Transverse colon (tissue), 4 donors: Measurements from ENCODE around the gene PARP3. TPM values are rescaled to one million over a fixed set of nuclear protein-coding genes. Genes with fewer than 3 reads are reported as not detected.

Source experiments
- DNase-seq: peaks from one replicate; pipeline ENCODE4 v3.0.0-alpha.2; 2019
- H3K27ac ChIP-seq, 4 donors: fragments of 200-600 bp; sonication (generic); 2 replicates each; pipeline ENCODE4 v1.5.1; 2016 to 2018; ENCODE audit warnings: inconsistent platforms in 4 of 4
- H3K27me3 ChIP-seq: fragments of 200-600 bp; sonication (generic); 2 replicates; pipeline ENCODE4 v1.5.1; 2017; ENCODE audit warnings: inconsistent platforms
- H3K36me3 ChIP-seq, 4 donors: fragments of 200-600 bp; sonication (generic); 2 replicates each; pipeline ENCODE4 v1.5.1; 2017 to 2019; ENCODE audit warnings: inconsistent platforms in 4 of 4
- H3K4me1 ChIP-seq, 4 donors: fragments of 200-600 bp; sonication (generic); 2 replicates each; pipeline ENCODE4 v1.5.1; 2017 to 2020; ENCODE audit warnings: inconsistent platforms in 4 of 4
- H3K4me3 ChIP-seq, 4 donors: fragments of 200-600 bp; sonication (generic); 1 replicate in 1 of 4; 2 replicates in 3 of 4; pipeline versions ENCODE4 v1.5.1 to v1.6.1; 2017 to 2019; ENCODE audit warnings: inconsistent platforms in 4 of 4
- H3K9me3 ChIP-seq, 2 donors: fragments of 200-600 bp; sonication (generic); 2 replicates each; pipeline ENCODE4 v1.5.1; 2017 to 2019; ENCODE audit warnings: inconsistent platforms in 2 of 2
- EP300 ChIP-seq: sonication (generic); formaldehyde crosslinking; IDR thresholded peaks from one replicate; pipeline ENCODE4 v1.6.1; 2017; ENCODE audit warnings: antibody characterized with exemption, low read depth
- POLR2A ChIP-seq: fragments of 450-650 bp; IDR thresholded peaks from one replicate; pipeline ENCODE4 v1.6.1; 2016; ENCODE audit warnings: antibody characterized with exemption, mild to moderate bottlenecking, moderate library complexity
- POLR2AphosphoS5 ChIP-seq, 3 donors: sonication (generic); formaldehyde crosslinking; IDR thresholded peaks; one replicate each; pipeline ENCODE4 v1.6.1; 2016; ENCODE audit warnings: antibody characterized with exemption in 3 of 3
- WGBS, 2 donors: methylation state at CpG; one replicate each; pipeline ENCODE4 v1.1.5; 2018; ENCODE audit warnings: low coverage in 1 of 2; 5-methylcytosine and 5-hydroxymethylcytosine counted together
- in situ Hi-C, 4 donors: fragments of 200-750 bp; cut with MboI; loops; one replicate each; pipeline versions ENCODE4 v1.15.0 to v1.15.1; 2017; ENCODE audit warnings: low sequenced_read_pairs in 3 of 4, low pct_ligation_motif_present in 1 of 4, low pct_unique_long_range_greater_than_20kb in 1 of 4
- intact Hi-C: fragments of 100-400 bp; cut with DNase I; formaldehyde crosslinking; loops from one replicate; pipeline ENCODE4 v1.15.1; 2023; ENCODE audit warnings: low total_unique reads
- total RNA-seq, 4 donors: library from RNA; depleted of rRNA; stranded (reverse); fragments of >200 nt; gene quantifications; one replicate each; pipeline ENCODE4 v1.1.0, GENCODE V29; 2016
- TF ChIP-seq, protein P1 (sequence below), 5 experiments: fragments of 200-600 bp in 3 of 5; fragments of 450-650 bp in 2 of 5; sonication (generic) in 3 of 5; IDR thresholded peaks; 1 replicate in 2 of 5; 2 replicates in 3 of 5; pipeline ENCODE4 v1.5.1; 2016 to 2017; ENCODE audit warnings: antibody characterized with exemption in 5 of 5, inconsistent platforms in 3 of 5, mild to moderate bottlenecking in 2 of 5, moderate library complexity in 1 of 5

PARP3 gene
- total RNA-seq, 4 donors from 2014 or later, result 18.3 to 64.7 (median 42.1) TPM

GRCh38 chr3:51982352-51982837, 40.2 kb downstream of the PARP3 start:
- H3K27me3 ChIP-seq, result no peaks in the 10 kb centered on the region
- intact Hi-C loops (no loop called here), in situ Hi-C loops (no loop called here)
- H3K4me3 ChIP-seq, result peak overlapping the region; percentile 33 to 61 (median 50)
- WGBS, 2 donors, result 7% methylated on average over 4 of the region's 4 CpGs; no CpG with 5 or more reads in 1 of the 2 donors
- H3K27ac ChIP-seq, result peak overlapping the region; percentile 89 to 99 (median 96)
- DNase-seq, result peak; percentile 83
- H3K36me3 ChIP-seq, result no peaks in the 10 kb centered on the region
- TF ChIP-seq POLR2A, result no peak
- TF ChIP-seq, protein P1, sequence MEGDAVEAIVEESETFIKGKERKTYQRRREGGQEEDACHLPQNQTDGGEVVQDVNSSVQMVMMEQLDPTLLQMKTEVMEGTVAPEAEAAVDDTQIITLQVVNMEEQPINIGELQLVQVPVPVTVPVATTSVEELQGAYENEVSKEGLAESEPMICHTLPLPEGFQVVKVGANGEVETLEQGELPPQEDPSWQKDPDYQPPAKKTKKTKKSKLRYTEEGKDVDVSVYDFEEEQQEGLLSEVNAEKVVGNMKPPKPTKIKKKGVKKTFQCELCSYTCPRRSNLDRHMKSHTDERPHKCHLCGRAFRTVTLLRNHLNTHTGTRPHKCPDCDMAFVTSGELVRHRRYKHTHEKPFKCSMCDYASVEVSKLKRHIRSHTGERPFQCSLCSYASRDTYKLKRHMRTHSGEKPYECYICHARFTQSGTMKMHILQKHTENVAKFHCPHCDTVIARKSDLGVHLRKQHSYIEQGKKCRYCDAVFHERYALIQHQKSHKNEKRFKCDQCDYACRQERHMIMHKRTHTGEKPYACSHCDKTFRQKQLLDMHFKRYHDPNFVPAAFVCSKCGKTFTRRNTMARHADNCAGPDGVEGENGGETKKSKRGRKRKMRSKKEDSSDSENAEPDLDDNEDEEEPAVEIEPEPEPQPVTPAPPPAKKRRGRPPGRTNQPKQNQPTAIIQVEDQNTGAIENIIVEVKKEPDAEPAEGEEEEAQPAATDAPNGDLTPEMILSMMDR (IDR thresholded peaks at IDR 0.05), result peak; percentile 47 to 97 (median 61)
- TF ChIP-seq POLR2AphosphoS5 (IDR thresholded peaks at IDR 0.05), result peak in 2 of 3 donors; percentile 53 to 72
- no peak for TF ChIP-seq EP300
- no peaks in the 10 kb centered on the region for H3K9me3 ChIP-seq
- peaks cover 18 to 48% (median 35%) of the 10 kb centered on the region in 4 donors for H3K4me1 ChIP-seq

GRCh38 chr3:51982838-51983577, 40.8 kb downstream of the PARP3 start, which contains the start of gene ACY1:
Gene ACY1 (plus strand): TSS chr3:51983535. CDS start chr3:51984065, 530 bp downstream.
- TF ChIP-seq EP300 (no peak), POLR2AphosphoS5 (IDR thresholded peaks at IDR 0.05) (peak; percentile 67 to 93 (median 92)), POLR2A (peak; percentile 90)
- TF ChIP-seq, protein P1 (IDR thresholded peaks at IDR 0.05), result peak in 2 of 5 experiments; percentile 10 to 40
- DNase-seq, result peak; percentile 92
- H3K36me3 ChIP-seq, result no peaks in the 10 kb centered on the region
- in situ Hi-C loops (no loop called here), intact Hi-C loops (no loop called here)
- peak within 1 kb of the TSS; percentile 33 to 61 (median 50) for H3K4me3 ChIP-seq
- WGBS, 2 donors, result 0% methylated on average over 33 of the region's 68 CpGs; no CpG with 5 or more reads in 1 of the 2 donors
- peaks cover 18 to 48% (median 35%) of the 10 kb centered on the region in 4 donors for H3K4me1 ChIP-seq
- H3K27me3 ChIP-seq, result no peaks in the 10 kb centered on the region
- H3K9me3 ChIP-seq, result no peaks in the 10 kb centered on the region
- H3K27ac ChIP-seq, result peak within 1 kb of the TSS; percentile 89 to 99 (median 96)

- TF ChIP-seq POLR2A (no peak), EP300 (no peak), POLR2AphosphoS5 (IDR thresholded peaks at IDR 0.05) (no peak)
- TF ChIP-seq, protein P1 (IDR thresholded peaks at IDR 0.05), result no peak
- intact Hi-C loops, result no loop called here
Observed at GRCh38 chr3:51983578-51984268, 41.6 kb downstream of the PARP3 start.

DNA sequence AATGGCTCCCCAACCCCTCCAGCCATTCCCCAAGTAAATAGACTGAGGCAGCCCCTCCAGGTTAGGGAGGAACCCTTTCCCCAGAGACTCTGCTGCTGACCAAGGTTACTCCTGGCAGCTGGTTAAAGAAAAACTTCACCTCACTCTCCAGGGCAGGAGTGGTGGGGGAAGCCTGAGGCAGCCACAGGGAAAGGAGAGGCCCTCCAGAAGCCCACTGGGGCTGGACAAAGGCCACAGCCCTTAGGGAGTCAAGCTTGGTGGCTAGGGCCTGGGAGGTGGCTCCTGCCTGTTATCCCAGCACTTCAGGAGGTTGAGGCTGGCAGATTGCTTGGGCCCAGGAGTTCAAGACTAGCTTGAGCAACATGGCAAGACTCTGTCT, 42.1 kb downstream of the PARP3 start:
- in situ Hi-C loops (no loop called here), intact Hi-C loops (no loop called here)
- H3K4me1 ChIP-seq, result peaks cover 18 to 48% (median 35%) of the 10 kb centered on the region in 4 donors
- H3K4me3 ChIP-seq, result peak overlapping the region in 1 of 4 donors; percentile 50
- no peaks in the 10 kb centered on the region for H3K9me3 ChIP-seq
- no peak for DNase-seq
- no peaks in the 10 kb centered on the region for H3K36me3 ChIP-seq
- no peaks in the 10 kb centered on the region for H3K27me3 ChIP-seq
- peak overlapping the region; percentile 89 to 99 (median 96) for H3K27ac ChIP-seq
- TF ChIP-seq POLR2A, result no peak
- TF ChIP-seq, protein P1 (IDR thresholded peaks at IDR 0.05), result no peak
- TF ChIP-seq EP300, result no peak
- no peak for TF ChIP-seq POLR2AphosphoS5 (IDR thresholded peaks at IDR 0.05)

More at GRCh38 chr3:51983578-51984268, 41.6 kb downstream of the PARP3 start:
- Histone ChIP-seq H3K27ac (peak overlapping the region; percentile 89 to 99 (median 96)), H3K27me3 (no peaks in the 10 kb centered on the region), H3K9me3 (no peaks in the 10 kb centered on the region), H3K4me1 (peaks cover 18 to 48% (median 35%) of the 10 kb centered on the region in 4 donors), H3K4me3 (peak overlapping the region; percentile 33 to 61 (median 50)), H3K36me3 (no peaks in the 10 kb centered on the region)
- DNase-seq, result no peak
- in situ Hi-C loops, result no loop called here
- 73% methylated on average over 21 of the region's 22 CpGs; no CpG with 5 or more reads in 1 of the 2 donors for WGBS, 2 donors
